PFSK-1 (cell line): ENCODE data around the gene LECT2.

ENCODE experiments used
- FOXP2 ChIP-seq: optimal IDR thresholded peaks from 2 replicates; pipeline ENCODE3; 2011; ENCODE audit warnings: borderline replicate concordance, control low read depth, inconsistent platforms; ENCODE audit not compliant: insufficient read depth; ENCODE audit errors: extremely low read length, extremely low read depth
- POLR2AphosphoS5 ChIP-seq: IDR thresholded peaks from 2 replicates; pipeline ENCODE4 v1.6.1; 2012; ENCODE audit warnings: low read depth, mild to moderate bottlenecking, control low read depth, low read length, moderate library complexity
- REST ChIP-seq, 2 experiments: IDR thresholded peaks; 2 replicates each; pipeline versions ENCODE4 v1.6.1 to v1.8.0; 2011 to 2012; ENCODE audit warnings: low read depth in 2 of 2, low read length in 2 of 2, control low read depth in 1 of 2, inconsistent platforms in 1 of 2, mild to moderate bottlenecking in 1 of 2, moderate library complexity in 1 of 2; ENCODE audit not compliant: insufficient read depth in 1 of 2
- SIN3A ChIP-seq: IDR thresholded peaks from 2 replicates; pipeline ENCODE4 v1.6.1; 2012; ENCODE audit warnings: mild to moderate bottlenecking, low read length, moderate library complexity, borderline replicate concordance; ENCODE audit not compliant: insufficient read depth
- TAF1 ChIP-seq: IDR thresholded peaks from 2 replicates; pipeline ENCODE4 v1.6.1; 2012; ENCODE audit warnings: low read length, control low read depth, borderline replicate concordance; ENCODE audit not compliant: insufficient read depth

LECT2 gene

GRCh38 chr5:135975122-135975521 lies 20.3 kb upstream of the LECT2 start:
- TF ChIP-seq FOXP2 (no peak), TAF1 (no peak)

- TF ChIP-seq TAF1, result no peak
- no peak for TF ChIP-seq SIN3A
- no peak for TF ChIP-seq FOXP2
- TF ChIP-seq POLR2AphosphoS5, result no peak
- no peak for TF ChIP-seq REST (IDR thresholded peaks at IDR 0.05; ENCODE audit: insufficient read depth in 1 of 2, low read depth in 2 of 2, low read length in 2 of 2)
Measured at GRCh38 chr5:135974021-135974600, 19.3 kb upstream of the LECT2 start.

- no peak for TF ChIP-seq REST (IDR thresholded peaks at IDR 0.05; ENCODE audit: insufficient read depth in 1 of 2, low read depth in 2 of 2, low read length in 2 of 2)
- no peak for TF ChIP-seq POLR2AphosphoS5
- TF ChIP-seq FOXP2, result no peak
- TF ChIP-seq SIN3A, result no peak
- no peak for TF ChIP-seq TAF1
Measured at GRCh38 chr5:135973323-135974020, 18.7 kb upstream of the LECT2 start.

- no peak for TF ChIP-seq TAF1
- no peak for TF ChIP-seq REST (IDR thresholded peaks at IDR 0.05; ENCODE audit: insufficient read depth in 1 of 2, low read depth in 2 of 2, low read length in 2 of 2)
- no peak for TF ChIP-seq FOXP2
- no peak for TF ChIP-seq POLR2AphosphoS5
- TF ChIP-seq SIN3A, result no peak
Measured at GRCh38 chr5:135971701-135972100, 16.9 kb upstream of the LECT2 start.

- TF ChIP-seq POLR2AphosphoS5 (no peak), FOXP2 (no peak), SIN3A (no peak), TAF1 (no peak), REST (IDR thresholded peaks at IDR 0.05; ENCODE audit: insufficient read depth in 1 of 2, low read depth in 2 of 2, low read length in 2 of 2) (no peak)
Measured at GRCh38 chr5:135966790-135967189, 12.0 kb upstream of the LECT2 start.
